Astrocyte of the spinal cord (primary cell): ENCODE results near the gene SLC35F6.
A peak's percentile ranks its signal among the peaks of the same experiment; 100 is the strongest.

ENCODE experiments used
- DNase-seq: peaks from one replicate; pipeline ENCODE4 v3.0.0; 2011; ENCODE audit warnings: low read depth, low spot score
- H3K4me3 ChIP-seq: 2 replicates; pipeline ENCODE4 v1.5.1; 2011; ENCODE audit warnings: low read depth, mild to moderate bottlenecking, low read length, moderate library complexity
- in situ Hi-C: cut with HindIII; loops from 2 replicates; pipeline ENCODE4 v1.10.0; 2017; ENCODE audit warnings: low sequenced_read_pairs
- TF ChIP-seq, protein P1 (sequence below): IDR thresholded peaks from 2 replicates; pipeline ENCODE4 v1.5.1; 2012; ENCODE audit warnings: low read depth, mild to moderate bottlenecking, low read length, inconsistent platforms

SLC35F6 gene

DNA sequence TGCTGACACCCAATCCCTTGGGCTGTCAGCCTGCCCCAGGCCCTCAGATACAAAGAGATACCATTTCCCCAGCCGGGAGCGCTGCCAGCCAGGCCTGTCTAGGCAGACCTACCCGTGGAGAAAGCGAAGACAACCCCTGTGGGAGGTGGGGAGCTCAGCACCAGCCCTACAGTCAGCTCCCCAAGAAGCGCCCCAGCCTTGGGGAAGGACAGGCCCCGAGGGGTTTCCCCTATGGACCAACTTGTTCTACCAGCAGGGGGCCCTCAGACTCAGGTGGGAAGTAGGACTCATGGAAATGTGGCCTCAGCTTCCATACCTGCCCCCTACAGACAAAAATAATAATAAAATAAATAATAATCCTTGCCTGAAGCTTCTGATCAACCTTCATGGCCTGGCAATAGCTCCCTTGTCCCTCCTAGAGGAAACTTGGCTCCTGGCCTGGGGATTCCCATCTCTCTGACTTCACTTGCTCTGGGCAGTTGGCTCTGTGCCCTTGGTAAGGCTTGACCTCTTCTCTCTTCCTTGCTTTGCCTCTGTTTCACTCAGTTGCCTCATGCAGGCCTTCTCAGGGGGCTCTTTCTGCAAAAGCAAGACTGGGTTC lies 7.0 kb downstream of the SLC35F6 start:
- TF ChIP-seq, protein P1, sequence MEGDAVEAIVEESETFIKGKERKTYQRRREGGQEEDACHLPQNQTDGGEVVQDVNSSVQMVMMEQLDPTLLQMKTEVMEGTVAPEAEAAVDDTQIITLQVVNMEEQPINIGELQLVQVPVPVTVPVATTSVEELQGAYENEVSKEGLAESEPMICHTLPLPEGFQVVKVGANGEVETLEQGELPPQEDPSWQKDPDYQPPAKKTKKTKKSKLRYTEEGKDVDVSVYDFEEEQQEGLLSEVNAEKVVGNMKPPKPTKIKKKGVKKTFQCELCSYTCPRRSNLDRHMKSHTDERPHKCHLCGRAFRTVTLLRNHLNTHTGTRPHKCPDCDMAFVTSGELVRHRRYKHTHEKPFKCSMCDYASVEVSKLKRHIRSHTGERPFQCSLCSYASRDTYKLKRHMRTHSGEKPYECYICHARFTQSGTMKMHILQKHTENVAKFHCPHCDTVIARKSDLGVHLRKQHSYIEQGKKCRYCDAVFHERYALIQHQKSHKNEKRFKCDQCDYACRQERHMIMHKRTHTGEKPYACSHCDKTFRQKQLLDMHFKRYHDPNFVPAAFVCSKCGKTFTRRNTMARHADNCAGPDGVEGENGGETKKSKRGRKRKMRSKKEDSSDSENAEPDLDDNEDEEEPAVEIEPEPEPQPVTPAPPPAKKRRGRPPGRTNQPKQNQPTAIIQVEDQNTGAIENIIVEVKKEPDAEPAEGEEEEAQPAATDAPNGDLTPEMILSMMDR, result peak; percentile 36
- H3K4me3 ChIP-seq, result no peak overlapping the region
- in situ Hi-C loops, result no loop called here
- peak; percentile 71 for DNase-seq

DNA sequence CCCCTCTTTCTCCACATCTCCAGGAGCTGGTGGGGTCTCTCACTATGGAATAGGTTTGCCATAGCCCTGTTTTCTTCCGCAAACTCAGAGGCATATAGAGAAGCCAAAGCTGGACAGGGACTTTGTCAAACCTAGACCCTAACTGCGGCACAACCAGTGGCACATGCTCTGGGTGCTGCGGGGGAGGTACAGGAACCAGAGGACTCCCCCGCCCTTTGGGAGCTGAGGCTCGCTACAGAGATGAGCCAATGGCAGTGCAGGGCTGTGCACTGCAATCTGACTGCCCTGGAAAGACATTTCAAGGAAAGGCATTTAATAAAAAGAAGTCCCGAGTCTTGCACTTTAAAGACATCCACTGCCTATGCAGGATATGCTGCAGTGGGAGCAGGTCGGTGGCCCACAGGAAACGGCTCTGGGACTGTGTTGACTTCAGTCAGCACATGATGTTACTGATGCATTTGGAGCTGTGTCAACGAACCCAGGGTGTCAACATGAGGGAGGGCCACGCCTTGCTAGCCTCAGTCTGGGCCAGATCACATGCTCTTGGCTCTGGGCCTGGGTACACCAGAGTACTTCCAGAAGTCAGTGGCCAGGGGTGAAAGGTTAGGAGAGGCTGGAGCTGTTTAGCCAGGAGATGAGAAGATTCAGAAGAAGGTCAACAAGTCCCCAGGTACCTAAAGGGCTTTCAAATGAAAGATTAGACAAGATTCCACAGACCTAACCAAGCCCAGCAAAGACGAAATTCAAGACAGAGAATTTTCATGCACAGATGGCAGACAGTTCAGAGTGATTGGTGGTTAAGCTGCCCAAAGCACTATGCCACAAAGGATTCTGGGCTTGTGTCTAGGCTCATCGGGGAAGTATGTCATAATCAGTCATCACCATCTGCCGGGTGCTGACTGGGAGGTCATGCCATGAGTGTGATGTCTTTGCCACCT lies 8.2 kb downstream of the SLC35F6 start:
- no peak for DNase-seq
- in situ Hi-C loops, result no loop called here
- TF ChIP-seq, protein P1, result no peak
- H3K4me3 ChIP-seq, result no peak overlapping the region

DNA sequence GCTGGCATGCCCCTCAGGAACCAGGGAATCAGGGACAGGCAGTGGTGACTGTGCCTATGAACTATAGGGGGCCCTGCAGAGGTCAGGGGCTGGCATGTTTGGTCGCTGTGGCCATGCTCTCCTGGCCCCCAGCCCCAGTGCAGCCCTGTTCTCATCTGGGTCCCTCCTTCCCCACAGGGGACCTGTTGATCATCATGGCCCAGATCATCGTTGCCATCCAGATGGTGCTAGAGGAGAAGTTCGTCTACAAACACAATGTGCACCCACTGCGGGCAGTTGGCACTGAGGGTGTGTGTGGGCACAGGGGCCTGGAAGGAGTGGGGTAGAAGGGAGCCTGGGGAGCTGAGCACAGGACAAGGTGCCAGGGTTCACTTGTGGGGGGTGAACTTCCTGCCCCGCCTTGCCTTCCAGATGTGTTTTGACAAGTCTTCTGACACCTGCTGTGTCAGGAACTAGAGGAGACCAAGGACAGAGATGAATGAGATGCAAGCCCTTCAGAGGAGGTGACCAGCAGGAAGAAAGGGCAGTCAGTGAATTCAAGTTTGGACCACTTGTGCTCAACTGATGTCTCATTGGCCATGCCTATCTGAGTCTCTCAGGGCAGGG lies 12.2 kb downstream of the SLC35F6 start:
- in situ Hi-C loops, result no loop called here
- H3K4me3 ChIP-seq, result no peak overlapping the region
- no peak for DNase-seq
- TF ChIP-seq, protein P1, result no peak

DNA sequence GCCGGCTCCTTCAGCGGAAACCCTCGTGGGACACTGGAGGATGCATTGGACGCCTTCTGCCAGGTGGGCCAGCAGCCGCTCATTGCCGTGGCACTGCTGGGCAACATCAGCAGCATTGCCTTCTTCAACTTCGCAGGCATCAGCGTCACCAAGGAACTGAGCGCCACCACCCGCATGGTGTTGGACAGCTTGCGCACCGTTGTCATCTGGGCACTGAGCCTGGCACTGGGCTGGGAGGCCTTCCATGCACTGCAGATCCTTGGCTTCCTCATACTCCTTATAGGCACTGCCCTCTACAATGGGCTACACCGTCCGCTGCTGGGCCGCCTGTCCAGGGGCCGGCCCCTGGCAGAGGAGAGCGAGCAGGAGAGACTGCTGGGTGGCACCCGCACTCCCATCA lies 14.0 kb downstream of the SLC35F6 start:
- no peak for DNase-seq
- in situ Hi-C loops, result no loop called here
- TF ChIP-seq, protein P1, result no peak
- no peak overlapping the region for H3K4me3 ChIP-seq

DNA sequence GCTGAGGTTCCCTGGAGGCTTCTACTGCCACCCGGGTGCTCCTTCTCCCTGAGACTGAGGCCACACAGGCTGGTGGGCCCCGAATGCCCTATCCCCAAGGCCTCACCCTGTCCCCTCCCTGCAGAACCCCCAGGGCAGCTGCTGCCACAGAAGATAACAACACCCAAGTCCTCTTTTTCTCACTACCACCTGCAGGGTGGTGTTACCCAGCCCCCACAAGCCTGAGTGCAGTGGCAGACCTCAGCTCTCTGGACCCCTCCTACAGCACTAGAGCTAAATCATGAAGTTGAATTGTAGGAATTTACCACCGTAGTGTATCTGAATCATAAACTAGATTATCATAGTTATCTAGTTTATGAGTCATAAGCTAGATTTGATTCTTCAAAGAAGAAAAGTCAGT lies 14.4 kb downstream of the SLC35F6 start:
- in situ Hi-C loops, result no loop called here
- no peak overlapping the region for H3K4me3 ChIP-seq
- no peak for DNase-seq
- TF ChIP-seq, protein P1, result no peak

DNA sequence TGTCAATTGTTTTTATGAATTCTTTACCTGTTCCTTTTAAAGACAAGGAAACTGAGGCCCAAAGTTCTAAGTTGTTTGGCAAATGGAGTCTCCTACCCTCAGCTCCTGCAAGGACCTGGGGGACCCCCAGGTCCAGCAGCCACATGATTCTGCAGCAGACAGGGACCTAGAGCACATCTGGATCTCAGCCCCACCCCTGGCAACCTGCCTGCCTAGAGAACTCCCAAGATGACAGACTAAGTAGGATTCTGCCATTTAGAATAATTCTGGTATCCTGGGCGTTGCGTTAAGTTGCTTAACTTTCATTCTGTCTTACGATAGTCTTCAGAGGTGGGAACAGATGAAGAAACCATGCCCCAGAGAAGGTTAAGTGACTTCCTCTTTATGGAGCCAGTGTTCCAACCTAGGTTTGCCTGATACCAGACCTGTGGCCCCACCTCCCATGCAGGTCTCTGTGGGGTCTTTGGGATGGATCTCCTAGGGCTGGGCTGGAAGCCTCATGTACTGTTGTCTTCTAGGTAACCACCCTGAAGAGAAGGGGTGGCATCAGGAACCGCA lies 16.2 kb downstream of the SLC35F6 start:
- TF ChIP-seq, protein P1, result no peak
- DNase-seq, result no peak
- no peak overlapping the region for H3K4me3 ChIP-seq
- in situ Hi-C loops, result no loop called here
